ENCODE results near the gene CD44. TPM values are rescaled to one million over a fixed set of nuclear protein-coding genes. Genes with fewer than 3 reads are reported as not detected.
A peak's percentile ranks its signal among the peaks of the same experiment; 100 is the strongest.

Gene CD44
- total RNA-seq, 4 donors from 2014 or later: 19.5 to 32.5 (median 29.2) TPM

DNA sequence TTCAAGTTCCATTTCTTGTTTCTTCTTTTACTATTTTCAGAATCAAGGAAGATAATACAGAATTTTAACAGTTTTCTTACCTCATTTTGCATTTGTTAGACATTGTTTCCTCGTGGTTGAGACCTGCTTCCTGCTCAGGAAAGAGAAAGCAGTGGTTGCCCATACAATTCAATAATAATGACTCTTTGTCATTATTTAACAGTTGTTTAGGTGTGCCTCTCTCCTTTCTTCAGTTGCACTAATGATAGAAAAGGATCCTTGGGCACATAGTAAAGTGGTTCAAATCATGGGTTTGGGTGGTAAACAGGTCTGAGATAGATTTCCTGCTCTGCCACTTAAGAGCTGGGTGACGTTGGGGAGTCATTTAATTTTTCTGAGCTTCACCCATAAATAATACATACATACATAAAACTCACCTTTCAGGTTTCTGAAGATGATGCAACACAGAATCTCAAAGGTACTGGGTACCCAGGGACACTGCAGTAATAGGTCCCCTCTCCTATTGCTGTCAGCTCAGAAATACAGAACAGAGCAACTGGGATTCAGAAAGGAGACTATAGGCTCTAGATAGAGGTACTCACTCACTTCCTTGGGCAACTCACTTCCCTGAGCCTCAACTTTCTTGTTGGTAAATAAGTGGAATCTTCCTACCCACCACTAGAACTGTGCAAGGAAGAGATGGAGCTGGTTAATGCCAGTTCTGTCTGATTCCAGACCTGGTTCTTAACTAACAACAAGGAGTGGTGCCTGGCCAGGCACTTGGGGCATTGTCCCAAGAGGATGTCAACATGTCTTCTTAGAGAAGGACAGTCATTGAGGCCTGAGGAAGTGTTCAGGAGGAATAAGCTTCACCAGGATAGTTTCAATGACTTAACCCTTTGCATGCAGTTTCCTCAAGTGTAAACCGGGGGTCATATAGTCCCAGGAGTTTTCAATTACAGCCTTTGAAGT is 34.9 kb downstream of the CD44 start:
- Histone ChIP-seq H3K9me3 (no peaks in the 10 kb centered on the region), H3K4me1 (peaks cover 0 to 19% of the 10 kb centered on the region in 2 donors), H3K36me3 (peaks cover 0 to 11% of the 10 kb centered on the region in 2 donors), H3K27me3 (no peaks in the 10 kb centered on the region), H3K4me3 (no peak overlapping the region), H3K27ac (peak overlapping the region in 2 of 4 donors; percentile 14 to 28)
- DNase-seq (no peak), ATAC-seq (no peak)
- in situ Hi-C loops (cut with MboI; ENCODE audit: low sequenced_read_pairs in 4 of 4) (no loop called here), intact Hi-C loops (cut with DNase I; ENCODE audit: low total_unique reads) (no loop called here)
- TF ChIP-seq, protein P1, sequence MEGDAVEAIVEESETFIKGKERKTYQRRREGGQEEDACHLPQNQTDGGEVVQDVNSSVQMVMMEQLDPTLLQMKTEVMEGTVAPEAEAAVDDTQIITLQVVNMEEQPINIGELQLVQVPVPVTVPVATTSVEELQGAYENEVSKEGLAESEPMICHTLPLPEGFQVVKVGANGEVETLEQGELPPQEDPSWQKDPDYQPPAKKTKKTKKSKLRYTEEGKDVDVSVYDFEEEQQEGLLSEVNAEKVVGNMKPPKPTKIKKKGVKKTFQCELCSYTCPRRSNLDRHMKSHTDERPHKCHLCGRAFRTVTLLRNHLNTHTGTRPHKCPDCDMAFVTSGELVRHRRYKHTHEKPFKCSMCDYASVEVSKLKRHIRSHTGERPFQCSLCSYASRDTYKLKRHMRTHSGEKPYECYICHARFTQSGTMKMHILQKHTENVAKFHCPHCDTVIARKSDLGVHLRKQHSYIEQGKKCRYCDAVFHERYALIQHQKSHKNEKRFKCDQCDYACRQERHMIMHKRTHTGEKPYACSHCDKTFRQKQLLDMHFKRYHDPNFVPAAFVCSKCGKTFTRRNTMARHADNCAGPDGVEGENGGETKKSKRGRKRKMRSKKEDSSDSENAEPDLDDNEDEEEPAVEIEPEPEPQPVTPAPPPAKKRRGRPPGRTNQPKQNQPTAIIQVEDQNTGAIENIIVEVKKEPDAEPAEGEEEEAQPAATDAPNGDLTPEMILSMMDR (IDR thresholded peaks at IDR 0.05 in 4 of 5, conservative IDR thresholded peaks at IDR 0.05 in 1 of 5): no peak
- TF ChIP-seq POLR2A (IDR thresholded peaks at IDR 0.05): no peak

DNA sequence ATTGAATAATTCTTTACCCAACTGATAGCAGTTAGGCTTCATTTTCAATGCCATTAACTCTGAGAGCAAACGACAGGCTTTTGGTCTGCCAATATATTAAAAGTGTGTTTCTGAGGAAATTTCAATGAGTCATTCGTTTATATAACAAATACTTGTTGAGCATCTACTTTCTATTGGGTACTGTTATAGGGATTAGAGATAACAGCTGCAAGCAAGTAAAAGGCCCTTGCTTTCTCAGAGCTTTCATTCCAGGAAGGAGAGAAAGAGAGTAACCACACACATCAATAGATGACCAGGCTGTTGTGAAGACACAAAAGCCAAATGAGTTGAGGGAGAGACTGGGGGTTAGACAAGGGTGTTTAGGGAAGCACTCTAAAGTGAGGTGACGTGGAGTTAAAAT is 35.7 kb downstream of the CD44 start:
- no peak for ATAC-seq
- intact Hi-C loops (cut with DNase I; ENCODE audit: low total_unique reads): no loop called here

DNA sequence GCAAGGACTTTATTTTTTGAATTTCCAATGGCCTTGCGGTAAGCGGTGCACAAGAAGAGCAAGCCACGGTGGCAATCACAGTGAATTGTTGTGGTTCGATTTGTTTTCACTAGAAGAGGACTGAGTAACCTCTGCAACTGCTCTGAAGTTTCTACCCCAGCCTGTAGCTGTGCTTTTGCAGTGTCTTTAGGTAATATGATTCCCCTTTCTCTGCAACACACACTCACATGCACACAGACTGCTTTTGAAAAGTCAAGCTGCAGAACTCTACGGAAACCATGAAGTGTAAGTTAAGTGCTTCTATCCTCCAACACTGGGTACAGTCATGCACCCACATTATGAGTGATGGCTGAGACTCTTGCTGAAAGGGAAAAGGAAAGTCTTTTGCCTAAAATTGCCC is 38.4 kb downstream of the CD44 start:
- Histone ChIP-seq H3K9me3 (no peaks in the 10 kb centered on the region), H3K36me3 (peaks cover 0 to 15% of the 10 kb centered on the region in 2 donors), H3K27ac (no peak overlapping the region), H3K27me3 (no peaks in the 10 kb centered on the region), H3K4me3 (no peak overlapping the region), H3K4me1 (peaks cover 0 to 15% of the 10 kb centered on the region in 2 donors)
- intact Hi-C loops (cut with DNase I; ENCODE audit: low total_unique reads): no loop called here
- DNase-seq (no peak), ATAC-seq (no peak)
- TF ChIP-seq POLR2A (IDR thresholded peaks at IDR 0.05): no peak
- TF ChIP-seq, protein P1 (IDR thresholded peaks at IDR 0.05 in 4 of 5, conservative IDR thresholded peaks at IDR 0.05 in 1 of 5): no peak
- in situ Hi-C loops (cut with MboI; ENCODE audit: low sequenced_read_pairs in 4 of 4): no loop called here

More for the DNA sequence above, 35.7 kb downstream of the CD44 start:
- Histone ChIP-seq H3K36me3 (peaks cover 0 to 11% of the 10 kb centered on the region in 2 donors), H3K9me3 (no peaks in the 10 kb centered on the region), H3K27ac (peak overlapping the region in 1 of 4 donors; percentile 14), H3K4me3 (no peak overlapping the region), H3K4me1 (peaks cover 0 to 18% of the 10 kb centered on the region in 2 donors), H3K27me3 (no peaks in the 10 kb centered on the region)
- TF ChIP-seq, protein P1 (IDR thresholded peaks at IDR 0.05 in 4 of 5, conservative IDR thresholded peaks at IDR 0.05 in 1 of 5): no peak
- TF ChIP-seq POLR2A (IDR thresholded peaks at IDR 0.05): no peak
- in situ Hi-C loops (cut with MboI; ENCODE audit: low sequenced_read_pairs in 4 of 4): no loop called here
- DNase-seq: no peak

DNA sequence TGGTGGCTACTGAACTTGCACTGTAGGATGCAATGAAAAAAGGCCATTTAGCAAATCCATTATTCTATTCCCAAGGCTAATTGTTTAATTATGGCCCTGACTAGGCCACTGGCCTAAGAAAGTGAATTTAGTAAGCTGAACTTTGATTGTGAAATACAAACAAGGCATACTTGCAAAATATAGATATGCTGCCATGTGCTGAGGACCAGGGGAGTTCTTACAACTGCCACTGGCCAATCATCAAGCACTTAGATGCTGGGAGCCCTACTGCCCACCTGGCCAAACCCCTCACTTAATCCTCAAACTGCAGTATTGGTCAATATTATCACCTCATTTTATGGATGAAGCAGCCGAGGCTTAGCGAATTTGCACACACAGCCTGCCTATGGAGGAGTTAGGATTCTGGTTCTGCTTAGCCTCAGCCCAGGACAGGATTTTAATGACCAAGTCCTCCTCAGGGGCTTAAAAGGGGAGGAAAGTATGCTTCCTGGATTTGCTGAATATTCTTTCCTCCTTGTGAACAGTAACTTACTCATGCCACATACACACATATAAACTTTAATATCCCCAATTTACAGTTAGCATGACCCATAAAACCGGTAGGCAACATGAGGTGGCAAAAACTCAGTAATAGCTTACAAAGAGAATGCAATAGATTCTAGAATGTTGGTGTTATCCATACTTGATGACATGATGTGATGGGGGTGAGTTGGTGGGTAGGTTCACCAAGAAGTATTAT is 39.3 kb downstream of the CD44 start:
- no peak overlapping the region for H3K27ac ChIP-seq
- H3K4me3 ChIP-seq: no peak overlapping the region
- ATAC-seq (no peak), DNase-seq (no peak)
- no peaks in the 10 kb centered on the region for H3K9me3 ChIP-seq
- H3K36me3 ChIP-seq: peaks cover 0 to 20% of the 10 kb centered on the region in 2 donors
- TF ChIP-seq, protein P1 (IDR thresholded peaks at IDR 0.05 in 4 of 5, conservative IDR thresholded peaks at IDR 0.05 in 1 of 5): no peak
- TF ChIP-seq POLR2A (IDR thresholded peaks at IDR 0.05): no peak
- no peaks in the 10 kb centered on the region for H3K27me3 ChIP-seq
- in situ Hi-C loops (cut with MboI; ENCODE audit: low sequenced_read_pairs in 4 of 4): no loop called here
- intact Hi-C loops (cut with DNase I; ENCODE audit: low total_unique reads): no loop called here
- peaks cover 0 to 15% of the 10 kb centered on the region in 2 donors for H3K4me1 ChIP-seq

Measured in gastrocnemius medialis (tissue), 4 donors.